ENCODE measurements around the gene CCDC24.

- peak; percentile 87 for TF ChIP-seq POLR2A (IDR thresholded peaks at IDR 0.05)
- TF ChIP-seq, protein P1, sequence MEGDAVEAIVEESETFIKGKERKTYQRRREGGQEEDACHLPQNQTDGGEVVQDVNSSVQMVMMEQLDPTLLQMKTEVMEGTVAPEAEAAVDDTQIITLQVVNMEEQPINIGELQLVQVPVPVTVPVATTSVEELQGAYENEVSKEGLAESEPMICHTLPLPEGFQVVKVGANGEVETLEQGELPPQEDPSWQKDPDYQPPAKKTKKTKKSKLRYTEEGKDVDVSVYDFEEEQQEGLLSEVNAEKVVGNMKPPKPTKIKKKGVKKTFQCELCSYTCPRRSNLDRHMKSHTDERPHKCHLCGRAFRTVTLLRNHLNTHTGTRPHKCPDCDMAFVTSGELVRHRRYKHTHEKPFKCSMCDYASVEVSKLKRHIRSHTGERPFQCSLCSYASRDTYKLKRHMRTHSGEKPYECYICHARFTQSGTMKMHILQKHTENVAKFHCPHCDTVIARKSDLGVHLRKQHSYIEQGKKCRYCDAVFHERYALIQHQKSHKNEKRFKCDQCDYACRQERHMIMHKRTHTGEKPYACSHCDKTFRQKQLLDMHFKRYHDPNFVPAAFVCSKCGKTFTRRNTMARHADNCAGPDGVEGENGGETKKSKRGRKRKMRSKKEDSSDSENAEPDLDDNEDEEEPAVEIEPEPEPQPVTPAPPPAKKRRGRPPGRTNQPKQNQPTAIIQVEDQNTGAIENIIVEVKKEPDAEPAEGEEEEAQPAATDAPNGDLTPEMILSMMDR (IDR thresholded peaks at IDR 0.05): peak in 2 of 3 experiments; percentile 35 to 58
Measured at GRCh38 chr1:43974443-43975248, 16.8 kb upstream of the CCDC24 start, which contains the start of gene ATP6V0B.
